Nephron (organoid): ENCODE measurements around the gene MRPL51.
"Not testable (repeated sequence)": the region's sequence is repeated elsewhere in the genome, so short reads cannot be mapped to it uniquely, and the experiment has no call there.

ENCODE experiments used
- H3K27ac Mint-ChIP-seq, 3 experiments: 2 replicates each; pipeline ENCODE4 v1.8.0; 2020; ENCODE audit warnings: mixed read lengths in 3 of 3, mild to moderate bottlenecking in 2 of 3, moderate library complexity in 1 of 3
- H3K27me3 Mint-ChIP-seq: 2 replicates; pipeline ENCODE4 v1.8.0; 2021; ENCODE audit warnings: low read depth, mild to moderate bottlenecking, moderate library complexity, mixed read lengths
- H3K36me3 Mint-ChIP-seq: 2 replicates; pipeline ENCODE4 v1.8.0; 2020; ENCODE audit warnings: low read depth, mixed read lengths
- H3K4me1 Mint-ChIP-seq: 2 replicates; pipeline ENCODE4 v1.8.0; 2020; ENCODE audit warnings: mixed read lengths
- H3K4me3 Mint-ChIP-seq, 3 experiments: 2 replicates each; pipeline ENCODE4 v1.8.0; 2020; ENCODE audit warnings: mild to moderate bottlenecking in 3 of 3, mixed read lengths in 3 of 3, moderate library complexity in 2 of 3
- H3K9me3 Mint-ChIP-seq: 2 replicates; pipeline ENCODE4 v1.8.0; 2020; ENCODE audit warnings: mixed read lengths
- CTCF ChIP-seq, 3 experiments: fragments of 200-600 bp; sonication (generic); IDR thresholded peaks; one replicate each; pipeline ENCODE4 v1.5.0; 2021; ENCODE audit warnings: antibody characterized with exemption in 3 of 3; ENCODE audit not compliant: unreplicated experiment in 3 of 3

The MRPL51 gene

GRCh38 chr12:6539314-6539682 is 46.2 kb upstream of the MRPL51 start:
- TF ChIP-seq CTCF (IDR thresholded peaks at IDR 0.05; ENCODE audit: unreplicated experiment in 3 of 3): no peak
- Mint-ChIP-seq H3K4me1 (peaks cover 49% of the 10 kb centered on the region), H3K4me3 (peak overlapping the region; percentile 2 to 31 (median 2)), H3K27me3 (no peaks in the 10 kb centered on the region), H3K9me3 (no peaks in the 10 kb centered on the region), H3K36me3 (peaks cover 42% of the 10 kb centered on the region), H3K27ac (peak overlapping the region; percentile 90 to 97 (median 94))

- H3K36me3 Mint-ChIP-seq: peaks cover 41% of the 10 kb centered on the region
- no peaks in the 10 kb centered on the region for H3K9me3 Mint-ChIP-seq
- H3K4me3 Mint-ChIP-seq: peak overlapping the region in 1 of 3 experiments; percentile 21
- no peak for TF ChIP-seq CTCF (IDR thresholded peaks at IDR 0.05; ENCODE audit: unreplicated experiment in 3 of 3)
- peaks cover 48% of the 10 kb centered on the region for H3K4me1 Mint-ChIP-seq
- peak overlapping the region in 2 of 3 experiments; percentile 41 to 90 for H3K27ac Mint-ChIP-seq
- no peaks in the 10 kb centered on the region for H3K27me3 Mint-ChIP-seq
Measured at GRCh38 chr12:6538420-6539313, 45.6 kb upstream of the MRPL51 start.

GRCh38 chr12:6537580-6538419 is 44.7 kb upstream of the MRPL51 start:
- not testable (repeated sequence) for H3K27me3 Mint-ChIP-seq, H3K9me3 Mint-ChIP-seq
- Mint-ChIP-seq H3K36me3 (peaks cover 37% of the 10 kb centered on the region), H3K27ac (peak overlapping the region; percentile 84 to 89 (median 86)), H3K4me3 (peak overlapping the region; percentile 83 to 89 (median 88)), H3K4me1 (peaks cover 55% of the 10 kb centered on the region)
- TF ChIP-seq CTCF (IDR thresholded peaks at IDR 0.05; ENCODE audit: unreplicated experiment in 3 of 3): peak; percentile 75 to 85 (median 81)

GRCh38 chr12:6536894-6537579 is 44.0 kb upstream of the MRPL51 start:
- no peak for TF ChIP-seq CTCF (IDR thresholded peaks at IDR 0.05; ENCODE audit: unreplicated experiment in 3 of 3)
- Mint-ChIP-seq H3K36me3 (peaks cover 30% of the 10 kb centered on the region), H3K27ac (peak overlapping the region; percentile 18 to 42 (median 19)), H3K27me3 (no peaks in the 10 kb centered on the region), H3K4me3 (peak overlapping the region; percentile 88 to 95 (median 89)), H3K9me3 (no peaks in the 10 kb centered on the region), H3K4me1 (peaks cover 55% of the 10 kb centered on the region)

GRCh38 chr12:6535960-6536847 is 43.1 kb upstream of the MRPL51 start:
- Mint-ChIP-seq H3K36me3 (peaks cover 35% of the 10 kb centered on the region), H3K9me3 (no peaks in the 10 kb centered on the region), H3K27ac (peak overlapping the region; percentile 33 to 99 (median 89)), H3K4me3 (peak overlapping the region; percentile 88 to 95 (median 93)), H3K27me3 (no peaks in the 10 kb centered on the region), H3K4me1 (peaks cover 52% of the 10 kb centered on the region)
- no peak for TF ChIP-seq CTCF (IDR thresholded peaks at IDR 0.05; ENCODE audit: unreplicated experiment in 3 of 3)
